GM21825 (cell line): ENCODE measurements around the gene ZNF764.
"Not testable (repeated sequence)": the region's sequence is repeated elsewhere in the genome, so short reads cannot be mapped to it uniquely, and the experiment has no call there.

Source experiments
- ATAC-seq: cut with Tn5 transposase; IDR thresholded peaks from one replicate; pipeline ENCODE4 v1.9.1; 2021; ENCODE audit warnings: mild to moderate bottlenecking, moderate library complexity; ENCODE audit not compliant: unreplicated experiment

ZNF764 gene

DNA sequence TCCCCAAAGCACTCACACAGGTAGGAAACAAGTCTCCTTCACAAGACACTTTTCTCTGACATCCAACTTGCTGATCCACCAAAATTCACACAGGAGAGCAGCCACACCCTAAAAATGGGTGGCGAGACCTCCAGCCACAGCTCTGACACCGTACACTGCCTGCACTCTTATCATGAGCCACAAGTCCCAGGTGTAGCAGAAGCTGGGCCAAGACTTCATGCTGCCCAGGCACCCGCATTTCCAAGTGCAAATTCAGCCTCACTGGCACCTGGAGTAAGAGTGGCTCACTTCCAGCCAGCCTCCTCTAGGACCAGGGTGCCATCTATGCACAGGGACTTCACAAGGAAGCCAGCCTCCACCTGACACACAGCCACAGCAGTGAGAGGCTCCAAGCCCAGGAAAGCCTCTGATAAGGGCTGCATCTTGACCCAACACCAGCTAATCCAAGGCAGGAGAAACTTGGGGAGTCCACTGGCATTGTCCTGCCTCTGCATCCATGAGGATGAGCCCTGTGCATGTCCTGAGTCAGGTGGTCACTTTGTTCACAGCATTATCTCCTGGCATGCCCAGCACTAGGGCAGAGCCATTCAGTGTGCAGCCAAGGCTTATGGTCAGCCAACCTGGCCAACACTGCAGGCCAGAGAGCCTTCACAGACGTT, 29.2 kb downstream of the ZNF764 start:
- no peak for ATAC-seq

- ATAC-seq = no peak
Measured at GRCh38 chr16:30527635-30528178, 30.5 kb downstream of the ZNF764 start.

- peak; percentile 78 for ATAC-seq
Measured at GRCh38 chr16:30526823-30527634, 31.1 kb downstream of the ZNF764 start.

GRCh38 chr16:30526137-30526822, 31.9 kb downstream of the ZNF764 start, which contains the start of gene ZNF768:
TSS of gene ZNF768 (minus strand) at chr16:30526566. CDS start at chr16:30526413, 153 bp downstream.
- ATAC-seq = peak; percentile 19

- ATAC-seq = no peak
Measured at GRCh38 chr16:30525844-30526136, 32.4 kb downstream of the ZNF764 start.

- ATAC-seq = no peak
Measured at GRCh38 chr16:30524575-30525568, 33.3 kb downstream of the ZNF764 start.

GRCh38 chr16:30523768-30524574, 34.2 kb downstream of the ZNF764 start:
- ATAC-seq = no peak

- ATAC-seq = not testable (repeated sequence)
Measured at GRCh38 chr16:30522702-30523463, 35.3 kb downstream of the ZNF764 start.

- no peak for ATAC-seq
Measured at GRCh38 chr16:30521873-30522641, 36.1 kb downstream of the ZNF764 start.

- ATAC-seq = no peak
Measured at GRCh38 chr16:30521476-30521872, 36.7 kb downstream of the ZNF764 start.

GRCh38 chr16:30519120-30520049, 38.8 kb downstream of the ZNF764 start:
- no peak for ATAC-seq

DNA sequence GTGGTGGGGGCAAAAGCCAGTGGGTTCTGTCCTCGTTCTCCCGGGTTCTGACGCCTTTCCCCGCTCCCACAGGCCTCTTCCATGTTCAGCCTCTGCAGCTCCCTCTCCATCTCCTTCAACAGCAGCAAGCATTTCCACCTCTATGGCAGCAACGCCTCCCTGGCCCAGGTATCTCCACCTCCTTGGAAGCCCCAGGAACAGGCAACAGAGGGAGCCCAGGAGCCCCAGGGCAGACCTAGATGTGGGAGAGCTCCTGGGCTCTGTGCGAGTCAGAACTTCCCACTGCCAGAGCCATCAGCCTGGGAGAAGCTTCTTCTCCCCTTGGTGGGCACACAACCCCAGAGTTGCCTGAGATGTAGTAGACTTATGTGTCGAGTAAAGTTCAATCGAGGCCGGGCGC, 39.6 kb downstream of the ZNF764 start:
- no peak for ATAC-seq

- ATAC-seq = no peak
Measured at GRCh38 chr16:30515275-30515674, 42.9 kb downstream of the ZNF764 start.

DNA sequence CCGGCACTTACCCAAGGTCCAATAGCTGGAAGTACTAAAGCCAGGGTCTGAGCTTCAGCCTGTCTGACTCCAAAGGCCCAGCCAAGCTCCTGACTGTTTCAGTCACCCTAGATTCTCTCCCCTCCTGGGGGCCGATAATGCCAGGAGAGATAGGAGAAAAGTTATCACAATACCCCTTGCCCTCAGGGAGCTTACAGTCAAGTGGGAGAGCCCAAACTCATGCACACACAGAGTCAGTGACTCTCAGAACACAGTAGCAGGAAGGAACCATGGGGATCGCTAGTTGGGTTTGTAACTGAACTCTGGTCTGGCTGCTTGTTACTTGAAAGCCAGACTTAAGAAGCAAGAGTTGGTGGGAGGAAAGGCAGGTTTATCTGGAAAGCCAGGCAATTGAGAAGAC, 46.7 kb downstream of the ZNF764 start:
- no peak for ATAC-seq

GRCh38 chr16:30510376-30510938, 47.7 kb downstream of the ZNF764 start:
- no peak for ATAC-seq

DNA sequence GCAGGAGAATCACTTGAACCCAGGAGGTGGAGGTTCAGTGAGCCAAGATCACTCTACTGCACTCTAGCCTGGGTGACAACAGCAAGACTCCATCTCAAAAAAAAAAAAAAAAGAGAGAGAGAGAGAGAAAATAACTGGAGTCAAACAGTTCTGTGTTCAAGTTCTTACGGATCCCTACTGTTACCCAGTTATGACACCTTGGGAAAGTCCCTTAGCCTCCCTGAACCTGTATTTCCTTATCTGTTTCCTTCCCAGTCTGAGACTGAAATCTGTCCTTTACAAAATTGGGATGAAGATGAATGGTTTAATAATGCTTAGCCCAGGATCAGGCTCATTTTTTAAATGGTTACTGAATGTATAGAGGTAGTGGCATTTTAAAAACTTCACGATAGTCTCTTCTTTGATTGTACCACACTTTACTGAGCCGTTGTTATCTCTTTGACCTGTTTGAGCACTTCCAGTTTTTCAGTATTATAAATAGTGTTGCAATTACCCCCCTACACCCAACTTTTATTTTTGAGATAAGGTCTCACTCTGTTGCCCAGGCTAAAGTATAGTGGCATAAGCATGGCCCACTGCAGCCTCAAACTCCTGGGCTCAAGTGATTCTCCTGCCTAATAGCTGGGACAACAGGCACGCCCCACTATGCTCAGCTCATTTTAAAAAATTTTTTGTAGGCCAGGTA, 49.0 kb downstream of the ZNF764 start:
- no peak for ATAC-seq
